ENCODE data around the gene CHTOP. TPM values are rescaled to one million over a fixed set of nuclear protein-coding genes. Genes with fewer than 3 reads are reported as not detected.
A peak's percentile ranks its signal among the peaks of the same experiment; 100 is the strongest.

The CHTOP gene
- total RNA-seq, 1 experiment from 2014 or later = 83.9 TPM

DNA sequence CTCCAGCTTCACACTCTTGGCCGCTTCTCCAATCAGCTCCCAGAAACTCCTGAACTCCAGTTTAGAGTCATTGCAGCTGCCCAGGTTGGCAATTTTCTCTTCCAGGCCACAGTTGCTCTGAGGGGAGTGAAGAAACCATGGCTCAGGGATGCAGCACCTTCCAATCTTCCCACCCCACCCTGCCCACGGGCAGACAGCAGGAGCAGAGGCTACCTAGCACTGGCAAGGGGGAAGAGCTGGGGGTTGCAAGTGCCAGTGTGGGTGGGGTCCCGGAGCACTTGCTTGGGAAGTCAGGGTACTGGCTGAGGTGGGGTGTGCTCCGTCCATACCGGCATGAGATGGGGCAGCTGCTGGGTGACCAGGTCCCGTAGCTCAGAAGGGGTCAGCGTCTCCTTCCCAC, 19.0 kb upstream of the CHTOP start:
- DNase-seq = no peak
- H3K27ac ChIP-seq = no peak overlapping the region
- H3K36me3 ChIP-seq (ENCODE audit: low read depth) = peaks cover 2% of the 10 kb centered on the region
- H3K9me3 ChIP-seq (ENCODE audit: insufficient read depth, low read depth) = no peaks in the 10 kb centered on the region
- peaks cover 54% of the 10 kb centered on the region for H3K4me1 ChIP-seq (replicated peaks; ENCODE audit: insufficient read depth)
- intact Hi-C loops (cut with micrococcal nuclease; ENCODE audit: unreplicated experiment) = no loop called here
- no peaks in the 10 kb centered on the region for H3K27me3 ChIP-seq (ENCODE audit: insufficient read depth, low read depth)
- ChIA-PET CTCF (interaction anchor here (0.9 to 1.9 kb wide), 4 partner anchors 8 to 104 kb away, joined by 3 to 6 read pairs (median 3); partner anchors contain the start of gene S100A13), POLR2A (ENCODE audit: unreplicated experiment) (interaction anchor here (0.6 to 2.8 kb wide), 3 partner anchors 12 to 24 kb away, joined by 4 to 31 read pairs (median 8); partner anchors contain the start of genes CHTOP and S100A13)
- no TSS peak for BruUV-seq (replicated peaks)
- H2AFZ ChIP-seq = no peak overlapping the region
- H3K4me3 ChIP-seq = peak overlapping the region; percentile 66
- H3F3A ChIP-seq (ENCODE audit: insufficient read depth, low read depth) = peaks cover 44% of the 10 kb centered on the region
- H4K20me1 ChIP-seq (ENCODE audit: insufficient read depth) = no peaks in the 10 kb centered on the region
- H3K9me2 ChIP-seq (ENCODE audit: insufficient read depth) = no peaks in the 10 kb centered on the region
- peak overlapping the region; percentile 88 for H3K4me2 ChIP-seq
- TF ChIP-seq, protein P1, sequence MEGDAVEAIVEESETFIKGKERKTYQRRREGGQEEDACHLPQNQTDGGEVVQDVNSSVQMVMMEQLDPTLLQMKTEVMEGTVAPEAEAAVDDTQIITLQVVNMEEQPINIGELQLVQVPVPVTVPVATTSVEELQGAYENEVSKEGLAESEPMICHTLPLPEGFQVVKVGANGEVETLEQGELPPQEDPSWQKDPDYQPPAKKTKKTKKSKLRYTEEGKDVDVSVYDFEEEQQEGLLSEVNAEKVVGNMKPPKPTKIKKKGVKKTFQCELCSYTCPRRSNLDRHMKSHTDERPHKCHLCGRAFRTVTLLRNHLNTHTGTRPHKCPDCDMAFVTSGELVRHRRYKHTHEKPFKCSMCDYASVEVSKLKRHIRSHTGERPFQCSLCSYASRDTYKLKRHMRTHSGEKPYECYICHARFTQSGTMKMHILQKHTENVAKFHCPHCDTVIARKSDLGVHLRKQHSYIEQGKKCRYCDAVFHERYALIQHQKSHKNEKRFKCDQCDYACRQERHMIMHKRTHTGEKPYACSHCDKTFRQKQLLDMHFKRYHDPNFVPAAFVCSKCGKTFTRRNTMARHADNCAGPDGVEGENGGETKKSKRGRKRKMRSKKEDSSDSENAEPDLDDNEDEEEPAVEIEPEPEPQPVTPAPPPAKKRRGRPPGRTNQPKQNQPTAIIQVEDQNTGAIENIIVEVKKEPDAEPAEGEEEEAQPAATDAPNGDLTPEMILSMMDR (conservative IDR thresholded peaks at IDR 0.05) = no peak
- no peak for TF ChIP-seq EZH2 (IDR thresholded peaks at IDR 0.05; ENCODE audit: low read depth)
- peaks cover 50% of the 10 kb centered on the region for H3K79me2 ChIP-seq (ENCODE audit: low read depth)

DNA sequence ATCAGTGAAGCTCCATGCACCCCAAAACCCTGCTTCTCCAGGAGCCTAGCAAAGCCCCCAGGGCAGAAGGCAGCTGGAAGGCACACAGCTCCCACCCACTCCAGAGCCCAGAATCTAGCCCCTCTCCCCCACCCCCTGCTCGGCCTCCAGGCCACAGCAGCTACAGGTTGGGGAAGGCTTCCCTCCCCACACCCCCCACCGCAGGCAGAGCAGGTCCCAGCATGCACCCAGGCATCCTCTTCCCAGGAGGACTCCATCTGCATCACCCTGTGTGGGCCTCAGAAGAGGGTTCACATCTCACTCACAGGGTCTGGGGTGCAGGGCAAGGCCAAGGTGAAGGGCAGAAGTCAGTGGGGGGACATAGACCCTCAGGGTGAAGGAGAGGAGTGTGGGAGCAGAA, 18.5 kb upstream of the CHTOP start:
- Histone ChIP-seq H3K9me2 (ENCODE audit: insufficient read depth) (no peaks in the 10 kb centered on the region), H3K27me3 (ENCODE audit: insufficient read depth, low read depth) (no peaks in the 10 kb centered on the region), H3K4me1 (replicated peaks; ENCODE audit: insufficient read depth) (peaks cover 49% of the 10 kb centered on the region), H4K20me1 (ENCODE audit: insufficient read depth) (no peaks in the 10 kb centered on the region), H3K27ac (peak overlapping the region; percentile 56), H3K36me3 (ENCODE audit: low read depth) (0 out of 2 replicates have a peak, but pooled peaks cover 3% of the 10 kb centered on the region), H2AFZ (no peak overlapping the region), H3K79me2 (ENCODE audit: low read depth) (peaks cover 45% of the 10 kb centered on the region), H3F3A (ENCODE audit: insufficient read depth, low read depth) (peaks cover 42% of the 10 kb centered on the region), H3K4me2 (peak overlapping the region; percentile 88), H3K9me3 (ENCODE audit: insufficient read depth, low read depth) (no peaks in the 10 kb centered on the region), H3K4me3 (peak overlapping the region; percentile 66)
- TF ChIP-seq, protein P1 (conservative IDR thresholded peaks at IDR 0.05) = no peak
- TF ChIP-seq EZH2 (IDR thresholded peaks at IDR 0.05; ENCODE audit: low read depth) = no peak
- no peak for DNase-seq
- no TSS peak for BruUV-seq (replicated peaks)
- CTCF ChIA-PET = interaction anchor here (0.5 to 1.9 kb wide), 7 partner anchors 9 to 458 kb away, joined by 3 to 15 read pairs (median 6); partner anchors contain the start of genes CHTOP and S100A13
- POLR2A ChIA-PET (ENCODE audit: unreplicated experiment) = interaction anchor here (0.5 to 2.8 kb wide), 4 partner anchors 11 to 58 kb away, joined by 4 to 31 read pairs (median 8); partner anchors contain the start of genes CHTOP and S100A13
- intact Hi-C loops (cut with micrococcal nuclease; ENCODE audit: unreplicated experiment) = no loop called here

DNA sequence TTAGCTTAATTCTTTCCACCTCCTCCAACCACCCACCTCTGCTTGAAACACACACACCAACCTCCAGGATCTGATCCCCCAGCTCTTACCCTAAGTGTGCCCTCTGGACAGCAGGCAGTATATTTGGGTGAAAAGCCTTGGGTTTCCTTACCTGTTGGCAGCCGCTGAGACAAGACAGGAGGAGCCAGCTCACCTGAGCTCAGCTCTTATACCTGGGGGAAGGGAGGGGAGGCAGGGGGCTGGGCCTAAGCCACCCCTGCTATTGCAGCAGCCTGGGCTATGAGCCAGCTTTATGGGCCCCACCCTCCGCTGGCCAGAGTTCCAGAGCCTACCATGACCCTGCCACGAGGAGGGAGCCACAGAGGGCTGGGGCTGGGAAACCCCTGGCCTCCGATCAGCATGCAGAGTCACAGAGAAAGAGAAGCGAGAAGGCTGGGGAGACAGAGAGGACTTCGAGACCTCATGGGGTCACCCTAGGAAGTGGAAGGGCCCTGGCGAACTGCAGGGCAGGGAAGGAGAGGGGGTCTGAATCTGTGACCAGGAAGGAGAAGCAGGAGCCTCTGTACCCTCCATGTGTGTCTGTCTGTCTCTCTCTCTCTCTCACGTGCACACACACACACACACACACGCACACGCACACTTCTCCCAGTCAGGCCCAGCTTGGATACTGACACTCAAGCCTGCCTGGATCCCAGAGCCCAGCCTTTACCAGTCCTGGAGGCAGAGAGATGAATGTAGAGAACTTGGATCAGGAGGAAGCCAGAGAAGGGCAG, 17.5 kb upstream of the CHTOP start, which contains the start of gene S100A14:
TSS of gene S100A14 (minus strand) at position 182 of the 773 bp plus-strand sequence. CDS start 467 bp downstream, outside the sequence.
- peaks cover 38% of the 10 kb centered on the region for H3K79me2 ChIP-seq (ENCODE audit: low read depth)
- H3K27me3 ChIP-seq (ENCODE audit: insufficient read depth, low read depth) = no peaks in the 10 kb centered on the region
- DNase-seq = peak; percentile 73 to 89
- POLR2A ChIA-PET (ENCODE audit: unreplicated experiment) = interaction anchor here (0.5 to 2.8 kb wide), 9 partner anchors 10 to 324 kb away, joined by 3 to 31 read pairs (median 5); partner anchors contain the start of genes CHTOP and S100A13
- no peak for TF ChIP-seq EZH2 (IDR thresholded peaks at IDR 0.05; ENCODE audit: low read depth)
- TF ChIP-seq, protein P1 (conservative IDR thresholded peaks at IDR 0.05) = no peak
- peak within 1 kb of the TSS; percentile 88 for H3K4me2 ChIP-seq
- no peak within 1 kb of the TSS for H2AFZ ChIP-seq
- BruUV-seq (replicated peaks) = no TSS peak
- intact Hi-C loops (cut with micrococcal nuclease; ENCODE audit: unreplicated experiment) = loop anchor here (1.0 kb wide), 1 partner anchor 18 kb away; the partner anchor contains the start of gene CHTOP
- CTCF ChIA-PET = interaction anchor here (0.5 to 1.3 kb wide), 5 partner anchors 11 to 457 kb away, joined by 3 to 15 read pairs (median 7); partner anchors contain the start of genes CHTOP and S100A13
- H3F3A ChIP-seq (ENCODE audit: insufficient read depth, low read depth) = peaks cover 36% of the 10 kb centered on the region
- H3K4me1 ChIP-seq (replicated peaks; ENCODE audit: insufficient read depth) = peaks cover 44% of the 10 kb centered on the region
- H4K20me1 ChIP-seq (ENCODE audit: insufficient read depth) = no peaks in the 10 kb centered on the region
- H3K9me2 ChIP-seq (ENCODE audit: insufficient read depth) = no peaks in the 10 kb centered on the region
- peak within 1 kb of the TSS; percentile 56 for H3K27ac ChIP-seq
- H3K4me3 ChIP-seq = peak within 1 kb of the TSS; percentile 66
- 0 out of 2 replicates have a peak, but pooled peaks cover 5% of the 10 kb centered on the region for H3K36me3 ChIP-seq (ENCODE audit: low read depth)
- H3K9me3 ChIP-seq (ENCODE audit: insufficient read depth, low read depth) = no peaks in the 10 kb centered on the region

Measured in PC-9 (cell line).